ENCODE measurements around the gene TMEM30B.

DNA sequence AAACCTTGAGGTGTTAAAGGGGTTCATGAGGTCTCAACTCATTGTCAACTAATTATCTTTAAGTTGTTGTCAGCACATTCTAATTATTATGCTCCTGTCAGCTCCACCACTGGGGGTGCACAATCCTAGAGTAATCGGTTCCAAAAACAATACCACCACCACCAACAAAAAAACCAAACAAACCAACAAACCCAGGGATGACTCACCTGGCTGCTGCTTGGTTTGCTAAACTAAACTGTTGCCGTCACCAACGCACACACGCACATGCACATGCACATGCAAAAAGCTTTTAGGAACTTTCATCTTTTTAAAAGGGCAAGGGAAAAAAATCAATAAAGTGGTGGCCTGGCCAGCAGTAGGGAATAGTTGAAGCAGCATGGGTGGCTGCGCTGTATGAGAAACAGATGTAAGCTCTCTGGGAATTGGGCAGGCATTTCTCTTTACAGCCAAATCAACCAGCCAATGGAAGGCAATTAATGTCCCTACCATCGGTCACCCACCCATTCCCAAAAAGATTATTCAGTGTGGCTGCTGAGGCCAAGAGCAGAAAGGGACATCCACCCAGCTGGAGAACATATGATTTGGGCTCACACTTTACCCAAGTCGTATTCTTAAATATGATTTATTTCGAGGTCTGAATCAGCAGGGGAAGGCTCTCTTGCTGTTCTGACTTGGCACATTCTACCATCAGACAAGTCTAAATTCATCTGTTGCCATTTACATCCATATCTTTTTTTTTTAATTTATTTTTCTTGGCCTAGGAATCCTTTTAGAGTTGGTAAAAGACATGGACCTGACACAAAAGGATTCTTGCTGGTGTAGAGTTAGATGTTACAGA, 20.0 kb downstream of the TMEM30B start:
- TF ChIP-seq CTCF (IDR thresholded peaks at IDR 0.05; ENCODE audit: low read depth, low read length, missing input control) (no peak), YY1 (IDR thresholded peaks at IDR 0.05) (no peak)
